Stimulated activated CD4-positive, alpha-beta T cell treated with anti-CD3 and anti-CD28 coated beads, TNF-alpha, amount 100 ng/mL, for 4 hours (primary cell): ENCODE measurements around the gene LBR.
A peak's percentile ranks its signal among the peaks of the same experiment; 100 is the strongest.

ENCODE experiments used
- DNase-seq, 3 experiments: peaks; one replicate each; pipeline ENCODE4 v3.0.0-alpha.2; 2020; ENCODE audit warnings: low read depth in 3 of 3

Gene LBR

GRCh38 chr1:225446595-225446960 is 18.7 kb upstream of the LBR start:
- no peak for DNase-seq

- DNase-seq: no peak
These were observed 18.1 kb upstream of the LBR start for GRCh38 chr1:225445639-225446594.

- DNase-seq: no peak
These were observed 14.3 kb upstream of the LBR start for GRCh38 chr1:225442123-225442505.

- DNase-seq: no peak
These were observed 13.7 kb upstream of the LBR start for GRCh38 chr1:225441314-225442122.

- DNase-seq: no peak
These were observed 12.8 kb upstream of the LBR start for GRCh38 chr1:225440380-225441221.

- DNase-seq: no peak
These were observed 10.0 kb upstream of the LBR start for GRCh38 chr1:225437710-225438437.

GRCh38 chr1:225435957-225436392 is 8.1 kb upstream of the LBR start:
- DNase-seq: no peak

GRCh38 chr1:225435487-225435886 is 7.6 kb upstream of the LBR start:
- DNase-seq: no peak

- DNase-seq: no peak
These were observed 7.2 kb upstream of the LBR start for GRCh38 chr1:225435076-225435475.

GRCh38 chr1:225434046-225434445 is 6.2 kb upstream of the LBR start:
- no peak for DNase-seq

- no peak for DNase-seq
These were observed 3.4 kb upstream of the LBR start for GRCh38 chr1:225431081-225431863.

- no peak for DNase-seq
These were observed 2.5 kb upstream of the LBR start for GRCh38 chr1:225430301-225430700.

- DNase-seq: no peak
These were observed 1.1 kb upstream of the LBR start for GRCh38 chr1:225428881-225429455.

- peak; percentile 84 to 86 (median 86) for DNase-seq
These were observed 436 bp upstream of the LBR start for GRCh38 chr1:225428068-225428880.

GRCh38 chr1:225426395-225427234 is 1.2 kb downstream of the LBR start:
- no peak for DNase-seq

GRCh38 chr1:225425201-225425786 is 2.5 kb downstream of the LBR start:
- no peak for DNase-seq

GRCh38 chr1:225424562-225425200 is 3.2 kb downstream of the LBR start:
- DNase-seq: no peak
